ENCODE measurements around the gene TMEM253. TPM values are rescaled to one million over a fixed set of nuclear protein-coding genes. Genes with fewer than 3 reads are reported as not detected.

The TMEM253 gene
- total and polyA plus RNA-seq, 2 experiments from 2014 or later, result 0.59 to 0.95 TPM

- H3K4me1 Mint-ChIP-seq, result peaks cover 68% of the 10 kb centered on the region
- H3K27me3 Mint-ChIP-seq (ENCODE audit: insufficient read depth, low read depth, poor library complexity), result peaks cover 14% of the 10 kb centered on the region
- H3K79me2 ChIP-seq (replicated peaks; ENCODE audit: insufficient read depth), result peaks cover 23% of the 10 kb centered on the region
- H3K27ac ChIP-seq (ENCODE audit: low read depth), result 0 out of 2 replicates have a peak overlapping the region, but pooled peaks have one; percentile 10
- no peaks in the 10 kb centered on the region; the same call in 2 of the 3 replicates for H3K36me3 Mint-ChIP-seq (ENCODE audit: low read depth)
- H3K4me3 Mint-ChIP-seq, result peak overlapping the region; percentile 91
- H2AFZ ChIP-seq, result no peak overlapping the region
- peaks cover 3% of the 10 kb centered on the region for H3F3A ChIP-seq (replicated peaks; ENCODE audit: low read depth)
- no peaks in the 10 kb centered on the region for H3K36me3 ChIP-seq (ENCODE audit: insufficient read depth)
- peak overlapping the region; percentile 97 for H3K4me2 ChIP-seq
- TF ChIP-seq CTCF (conservative IDR thresholded peaks at IDR 0.05; ENCODE audit: low read depth in 2 of 2) (no peak), STAT1 (IDR thresholded peaks at IDR 0.05; ENCODE audit: unreplicated experiment) (no peak), JUNB (IDR thresholded peaks at IDR 0.05; ENCODE audit: unreplicated experiment) (no peak), ETS1 (IDR thresholded peaks at IDR 0.05) (no peak), EZH2phosphoT487 (IDR thresholded peaks at IDR 0.05; ENCODE audit: unreplicated experiment) (no peak), ZNF462 (CRISPR knock-in tag; IDR thresholded peaks at IDR 0.05) (no peak), ZNF331 (CRISPR knock-in tag; IDR thresholded peaks at IDR 0.05; ENCODE audit: low read depth) (no peak), CREB1 (CRISPR knock-in tag; IDR thresholded peaks at IDR 0.05; ENCODE audit: low read depth) (no peak)
- TF ChIP-seq, protein P1, sequence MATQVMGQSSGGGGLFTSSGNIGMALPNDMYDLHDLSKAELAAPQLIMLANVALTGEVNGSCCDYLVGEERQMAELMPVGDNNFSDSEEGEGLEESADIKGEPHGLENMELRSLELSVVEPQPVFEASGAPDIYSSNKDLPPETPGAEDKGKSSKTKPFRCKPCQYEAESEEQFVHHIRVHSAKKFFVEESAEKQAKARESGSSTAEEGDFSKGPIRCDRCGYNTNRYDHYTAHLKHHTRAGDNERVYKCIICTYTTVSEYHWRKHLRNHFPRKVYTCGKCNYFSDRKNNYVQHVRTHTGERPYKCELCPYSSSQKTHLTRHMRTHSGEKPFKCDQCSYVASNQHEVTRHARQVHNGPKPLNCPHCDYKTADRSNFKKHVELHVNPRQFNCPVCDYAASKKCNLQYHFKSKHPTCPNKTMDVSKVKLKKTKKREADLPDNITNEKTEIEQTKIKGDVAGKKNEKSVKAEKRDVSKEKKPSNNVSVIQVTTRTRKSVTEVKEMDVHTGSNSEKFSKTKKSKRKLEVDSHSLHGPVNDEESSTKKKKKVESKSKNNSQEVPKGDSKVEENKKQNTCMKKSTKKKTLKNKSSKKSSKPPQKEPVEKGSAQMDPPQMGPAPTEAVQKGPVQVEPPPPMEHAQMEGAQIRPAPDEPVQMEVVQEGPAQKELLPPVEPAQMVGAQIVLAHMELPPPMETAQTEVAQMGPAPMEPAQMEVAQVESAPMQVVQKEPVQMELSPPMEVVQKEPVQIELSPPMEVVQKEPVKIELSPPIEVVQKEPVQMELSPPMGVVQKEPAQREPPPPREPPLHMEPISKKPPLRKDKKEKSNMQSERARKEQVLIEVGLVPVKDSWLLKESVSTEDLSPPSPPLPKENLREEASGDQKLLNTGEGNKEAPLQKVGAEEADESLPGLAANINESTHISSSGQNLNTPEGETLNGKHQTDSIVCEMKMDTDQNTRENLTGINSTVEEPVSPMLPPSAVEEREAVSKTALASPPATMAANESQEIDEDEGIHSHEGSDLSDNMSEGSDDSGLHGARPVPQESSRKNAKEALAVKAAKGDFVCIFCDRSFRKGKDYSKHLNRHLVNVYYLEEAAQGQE (IDR thresholded peaks at IDR 0.05; ENCODE audit: unreplicated experiment), result no peak
- peak overlapping the region; percentile 96 for H3K27ac Mint-ChIP-seq
- DNase-seq (ENCODE audit: low spot score), result no peak
- no peak for ATAC-seq
- no peaks in the 10 kb centered on the region for H3K27me3 ChIP-seq (ENCODE audit: insufficient read depth)
- H3K4me1 ChIP-seq (ENCODE audit: insufficient read depth), result peaks cover 39% of the 10 kb centered on the region
- no peaks in the 10 kb centered on the region for H4K20me1 ChIP-seq (replicated peaks; ENCODE audit: insufficient read depth)
- H3K9me2 ChIP-seq (ENCODE audit: insufficient read depth), result no peaks in the 10 kb centered on the region
- H3K4me3 ChIP-seq, result peak overlapping the region; percentile 90; the same call in 1 of the 2 replicates
- no peaks in the 10 kb centered on the region; the same call in 2 of the 3 replicates for H3K9me3 Mint-ChIP-seq
Observed at GRCh38 chr14:21101802-21102413, 1.0 kb downstream of the TMEM253 start.

Measured in GM23338 (cell line).